SKM-1 treated with dmso at 0.1 percent for 144 hours (cell line): Measurements from ENCODE around the gene FAM184A.

Experiments
- DNase-seq: peaks from one replicate; lab custom pipeline; 2025; ENCODE audit not compliant: unreplicated experiment; lab: John Stamatoyannopoulos, UW

FAM184A gene

GRCh38 chr6:118970866-118971265, 107.6 kb downstream of the FAM184A start:
- DNase-seq = no peak

- DNase-seq = no peak
Observed at GRCh38 chr6:118968416-118968815, 110.0 kb downstream of the FAM184A start.

GRCh38 chr6:118967239-118967638, 111.2 kb downstream of the FAM184A start:
- DNase-seq = no peak

- DNase-seq = no peak
Observed at GRCh38 chr6:118965843-118966370, 112.6 kb downstream of the FAM184A start.

- no peak for DNase-seq
Observed at GRCh38 chr6:118965371-118965770, 113.1 kb downstream of the FAM184A start.

- DNase-seq = no peak
Observed at GRCh38 chr6:118963003-118963402, 115.5 kb downstream of the FAM184A start.

- DNase-seq = no peak
Observed at GRCh38 chr6:118959903-118960302, 118.6 kb downstream of the FAM184A start.

GRCh38 chr6:118953391-118953790, 125.1 kb downstream of the FAM184A start:
- no peak for DNase-seq

GRCh38 chr6:118952683-118953082, 125.8 kb downstream of the FAM184A start:
- no peak for DNase-seq

- DNase-seq = no peak
Observed at GRCh38 chr6:118945217-118945616, 133.2 kb downstream of the FAM184A start.

- no peak for DNase-seq
Observed at GRCh38 chr6:118940770-118941169, 137.7 kb downstream of the FAM184A start.

GRCh38 chr6:118939683-118940082, 138.8 kb downstream of the FAM184A start:
- no peak for DNase-seq

- DNase-seq = no peak
Observed at GRCh38 chr6:118935978-118936703, 142.3 kb downstream of the FAM184A start.

GRCh38 chr6:118935331-118935668, 143.2 kb downstream of the FAM184A start:
- no peak for DNase-seq

- DNase-seq = peak; percentile 90
Observed at GRCh38 chr6:118934461-118935330, 143.8 kb downstream of the FAM184A start, which contains the start of gene MCM9. TSS of gene MCM9 (minus strand) at chr6:118935159. CDS start at chr6:118931723, 3,436 bp downstream.

- DNase-seq = no peak
Observed at GRCh38 chr6:118933855-118934460, 144.5 kb downstream of the FAM184A start.

GRCh38 chr6:118932421-118932820, 146.0 kb downstream of the FAM184A start:
- DNase-seq = no peak

- DNase-seq = no peak
Observed at GRCh38 chr6:118931436-118931835, 147.0 kb downstream of the FAM184A start.

GRCh38 chr6:118930680-118931079, 147.8 kb downstream of the FAM184A start:
- no peak for DNase-seq

- DNase-seq = no peak
Observed at GRCh38 chr6:118923035-118923434, 155.4 kb downstream of the FAM184A start.

- no peak for DNase-seq
Observed at GRCh38 chr6:118921084-118921483, 157.4 kb downstream of the FAM184A start.

GRCh38 chr6:118918329-118918725, 160.1 kb downstream of the FAM184A start:
- no peak for DNase-seq
